ENCODE measurements around the gene COX5B. TPM values are rescaled to one million over a fixed set of nuclear protein-coding genes. Genes with fewer than 3 reads are reported as not detected.

The COX5B gene, protein sequence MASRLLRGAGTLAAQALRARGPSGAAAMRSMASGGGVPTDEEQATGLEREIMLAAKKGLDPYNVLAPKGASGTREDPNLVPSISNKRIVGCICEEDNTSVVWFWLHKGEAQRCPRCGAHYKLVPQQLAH
- 270 and 373 TPM in 2 replicates for total RNA-seq

DNA sequence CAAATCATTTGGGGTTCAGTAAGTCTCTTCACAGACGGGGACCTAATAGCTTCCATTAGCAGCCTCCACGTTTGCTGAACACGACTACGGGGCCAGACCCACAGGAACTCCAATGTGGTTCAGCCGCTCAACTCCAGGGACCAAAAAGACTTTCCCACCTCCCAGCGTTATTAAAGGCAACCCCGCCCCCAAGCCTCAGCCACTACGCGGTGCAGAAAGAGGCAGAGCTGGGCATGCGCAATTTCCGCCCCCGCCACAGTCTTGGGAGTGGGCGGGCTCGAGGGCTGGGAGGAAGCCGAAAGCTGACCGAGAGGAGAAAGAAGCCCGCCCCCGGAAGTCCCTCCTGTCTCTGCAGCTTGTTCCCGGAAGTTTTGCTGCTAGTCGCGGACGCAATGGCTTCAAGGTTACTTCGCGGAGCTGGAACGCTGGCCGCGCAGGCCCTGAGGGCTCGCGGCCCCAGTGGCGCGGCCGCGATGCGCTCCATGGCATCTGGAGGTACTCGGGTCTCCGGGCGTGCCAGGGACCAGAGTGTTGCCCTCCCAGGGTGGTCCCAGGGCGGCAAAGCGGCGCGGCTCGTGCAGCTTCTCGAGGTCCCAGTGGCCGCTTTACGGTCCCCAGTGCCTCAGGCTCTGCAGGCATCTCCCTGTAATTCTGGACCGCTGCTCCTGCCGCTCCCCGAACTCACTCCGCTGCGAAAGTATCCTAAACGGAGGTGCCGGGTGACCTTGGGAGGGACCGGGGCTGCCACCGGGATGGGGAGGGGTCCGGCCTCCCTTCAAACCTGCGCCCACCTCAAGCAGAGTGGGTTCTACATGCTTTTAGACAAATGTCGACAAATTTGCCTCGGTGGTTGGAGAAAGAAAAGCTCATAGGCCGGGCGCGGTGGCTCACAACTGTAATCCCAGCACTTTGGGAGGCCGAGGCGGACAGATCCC, at the start of gene COX5B:
Gene COX5B, plus strand, starts transcription at position 368 of the 935 bp plus-strand sequence. Its CDS starts 25 bp downstream, at position 393.

DNA sequence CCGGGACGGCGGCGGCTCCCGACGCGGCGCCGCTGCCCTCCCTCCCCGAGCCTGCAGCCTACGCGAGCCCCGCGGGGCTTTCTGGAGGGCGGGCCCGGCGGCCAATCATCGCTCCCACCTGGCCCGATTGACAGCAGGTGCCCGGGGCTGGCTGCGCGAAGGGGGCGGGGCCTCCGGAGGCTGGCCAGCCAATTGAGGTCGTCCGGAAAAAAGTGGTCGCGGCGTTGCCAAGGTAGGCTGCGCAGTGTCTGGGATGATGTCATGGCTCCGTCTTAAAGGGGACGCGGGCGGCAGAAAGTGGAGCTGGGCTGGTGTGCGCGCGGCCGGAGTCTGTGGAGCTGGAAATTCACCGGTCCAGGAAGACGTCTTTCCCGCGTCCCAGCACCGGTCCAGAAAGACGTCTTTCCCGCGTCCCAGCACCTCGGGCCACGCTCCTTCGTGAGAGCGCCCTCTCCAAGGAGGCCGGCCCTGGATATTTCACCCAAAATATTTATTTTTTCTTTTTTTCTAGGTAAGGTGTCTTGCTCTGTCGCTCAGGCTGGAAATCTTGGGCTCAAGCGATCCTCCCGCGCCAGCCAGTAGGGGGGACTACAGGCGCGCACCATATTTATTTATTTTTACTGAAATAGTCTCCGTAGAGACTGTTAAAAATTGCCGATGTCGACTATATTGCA, 18.2 kb downstream of the COX5B start, which contains the start of gene ACTR1B:
Gene ACTR1B, minus strand, starts transcription at position 83 of the 674 bp plus-strand sequence. CDS start 154 bp downstream, outside the sequence.

DNA sequence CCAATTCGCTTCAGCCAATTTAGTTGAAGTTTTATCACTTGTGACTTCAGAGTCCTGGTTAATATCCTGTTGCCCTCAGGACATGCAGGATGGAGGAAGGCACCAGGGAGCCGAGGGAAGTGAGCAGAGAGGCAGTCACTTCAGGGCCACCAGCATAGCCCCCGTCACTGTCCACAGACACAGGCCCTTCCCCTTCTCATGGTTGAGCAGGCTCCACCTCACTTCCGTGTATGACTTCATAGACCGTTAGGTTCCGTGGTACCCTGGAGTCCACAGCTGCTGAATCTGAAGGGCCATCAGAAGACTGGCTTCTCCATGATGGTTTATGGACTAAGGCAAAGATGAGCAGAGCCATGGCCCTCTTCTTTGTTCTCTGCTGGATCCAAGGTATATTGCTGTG, 23.6 kb downstream of the COX5B start, which contains the start of gene C2orf92:
Gene C2orf92, plus strand, starts transcription at position 266 of the 400 bp plus-strand sequence. Its CDS starts 76 bp downstream, at position 342.

Other genes with a start within 250 kb of the COX5B start
- gene ANKRD36B, start 56.2 kb upstream of the COX5B start, total RNA-seq = 22.8 and 31.3 TPM in 2 replicates
- 66.1 and 66.5 TPM in 2 replicates for gene ACTR1B, start 18.0 kb downstream of the COX5B start, total RNA-seq
- gene C2orf92, start 23.7 kb downstream of the COX5B start, total RNA-seq = 1.2 and 4.2 TPM in 2 replicates
- gene ZAP70, start 67.5 kb downstream of the COX5B start, total RNA-seq = 0.28 TPM in 1 of 2 replicates, not detected in the other

All from regular cardiac myocyte (primary cell).